Body of pancreas (tissue), 4 donors: ENCODE measurements around the gene MAU2. TPM values are rescaled to one million over a fixed set of nuclear protein-coding genes. Genes with fewer than 3 reads are reported as not detected.

Experiments used
- ATAC-seq: fragments of 150-250 bp; one replicate; pipeline ENCODE4 v1.9.1; 2016
- DNase-seq, 4 donors: peaks; one replicate each; pipeline ENCODE4 v3.0.0-alpha.2; 2019
- H3K27ac ChIP-seq, 4 donors: fragments of 200-600 bp; sonication (generic); 1 replicate in 3 of 4; 2 replicates in 1 of 4; pipeline versions ENCODE4 v1.5.1 to v1.6.1; 2016 to 2019; ENCODE audit warnings: mild to moderate bottlenecking in 1 of 4, mixed read lengths in 1 of 4, moderate library complexity in 1 of 4
- H3K27me3 ChIP-seq, 2 donors: fragments of 200-600 bp; sonication (generic); one replicate each; pipeline ENCODE4 v1.6.0; 2016; ENCODE audit warnings: mild to moderate bottlenecking in 1 of 2
- H3K36me3 ChIP-seq, 2 donors: fragments of 200-600 bp; sonication (generic); replicated peaks in 1 of 2; 2 replicates each; pipeline ENCODE4 v1.5.1; 2016; ENCODE audit warnings: low read depth in 2 of 2; ENCODE audit not compliant: insufficient read depth in 1 of 2
- H3K4me1 ChIP-seq: fragments of 200-600 bp; sonication (generic); one replicate; pipeline ENCODE4 v1.6.0; 2016
- H3K4me3 ChIP-seq, 2 donors: fragments of 200-600 bp; sonication (generic); 1 replicate in 1 of 2; 2 replicates in 1 of 2; pipeline ENCODE4 v1.5.1; 2016 to 2019
- H3K9me3 ChIP-seq, 3 donors: fragments of 200-600 bp; sonication (generic); 1 replicate in 2 of 3; 2 replicates in 1 of 3; pipeline ENCODE4 v1.5.1; 2016
- CTCF ChIP-seq, 7 experiments: fragments of 450-650 bp in 4 of 7; fragments of 200-600 bp in 3 of 7; sonication (generic) in 3 of 7; IDR thresholded peaks; one replicate each; pipeline ENCODE4 v1.5.1; 2016 to 2019; ENCODE audit warnings: antibody characterized with exemption in 7 of 7
- POLR2A ChIP-seq, 3 donors: fragments of 450-650 bp; IDR thresholded peaks; one replicate each; pipeline ENCODE4 v1.6.1; 2016; ENCODE audit warnings: antibody characterized with exemption in 3 of 3, mild to moderate bottlenecking in 2 of 3
- WGBS, 2 donors: methylation state at CpG; one replicate each; pipeline ENCODE4 v1.1.5; 2017; 5-methylcytosine and 5-hydroxymethylcytosine counted together
- intact Hi-C: fragments of 100-400 bp; cut with DNase I; formaldehyde crosslinking; loops from one replicate; pipeline ENCODE4 v1.15.1; 2023
- total RNA-seq, 2 donors: library from RNA; depleted of rRNA; stranded (reverse); fragments of >200 nt; gene quantifications; one replicate each; pipeline ENCODE4 v1.1.0, GENCODE V29; 2016

The MAU2 gene
- total RNA-seq, 2 donors from 2014 or later, result 38.9 to 57.4 TPM

GRCh38 chr19:19279853-19280252 is 40.8 kb upstream of the MAU2 start:
- DNase-seq (no peak), ATAC-seq (no peak)
- intact Hi-C loops, result no loop called here
- Histone ChIP-seq H3K9me3 (no peaks in the 10 kb centered on the region), H3K27me3 (no peaks in the 10 kb centered on the region), H3K4me3 (no peak overlapping the region), H3K27ac (no peak overlapping the region), H3K36me3 (peaks cover 13 to 34% of the 10 kb centered on the region in 2 donors), H3K4me1 (peaks cover 5% of the 10 kb centered on the region)
- TF ChIP-seq POLR2A (IDR thresholded peaks at IDR 0.05) (no peak), CTCF (IDR thresholded peaks at IDR 0.05) (no peak)
- WGBS, 2 donors, result 91 to 92% methylated on average over 10 to 11 of the region's 16 CpGs

- Histone ChIP-seq H3K9me3 (no peaks in the 10 kb centered on the region), H3K4me1 (no peaks in the 10 kb centered on the region), H3K4me3 (no peak overlapping the region), H3K27me3 (no peaks in the 10 kb centered on the region), H3K36me3 (peaks cover 13 to 34% of the 10 kb centered on the region in 2 donors), H3K27ac (no peak overlapping the region)
- DNase-seq (no peak), ATAC-seq (no peak)
- TF ChIP-seq POLR2A (IDR thresholded peaks at IDR 0.05), result no peak
- TF ChIP-seq CTCF (IDR thresholded peaks at IDR 0.05), result no peak
- intact Hi-C loops, result no loop called here
- WGBS, 2 donors, result 91 to 94% methylated on average over 6 to 16 of the region's 16 CpGs
Observed at GRCh38 chr19:19280561-19280960, 40.1 kb upstream of the MAU2 start.

GRCh38 chr19:19285686-19286085 is 34.9 kb upstream of the MAU2 start:
- ATAC-seq, result no peak
- no peak overlapping the region for H3K27ac ChIP-seq
- intact Hi-C loops, result no loop called here
- H3K36me3 ChIP-seq, result peaks cover 0 to 14% of the 10 kb centered on the region in 2 donors
- no peaks in the 10 kb centered on the region for H3K9me3 ChIP-seq
- no peak for TF ChIP-seq CTCF (IDR thresholded peaks at IDR 0.05)
- no peak for TF ChIP-seq POLR2A (IDR thresholded peaks at IDR 0.05)
- H3K27me3 ChIP-seq, result no peaks in the 10 kb centered on the region
- H3K4me3 ChIP-seq, result no peak overlapping the region
- DNase-seq, result no peak
- 94 to 100% methylated on average over 5 to 10 of the region's 10 CpGs for WGBS, 2 donors
- no peaks in the 10 kb centered on the region for H3K4me1 ChIP-seq

GRCh38 chr19:19292607-19293006 is 28.0 kb upstream of the MAU2 start:
- no peaks in the 10 kb centered on the region for H3K4me1 ChIP-seq
- no peak overlapping the region for H3K4me3 ChIP-seq
- no peak for DNase-seq
- ATAC-seq, result no peak
- TF ChIP-seq POLR2A (IDR thresholded peaks at IDR 0.05), result no peak
- TF ChIP-seq CTCF (IDR thresholded peaks at IDR 0.05), result no peak
- intact Hi-C loops, result no loop called here
- no peaks in the 10 kb centered on the region for H3K27me3 ChIP-seq
- peaks cover 7 to 9% of the 10 kb centered on the region in 2 donors for H3K36me3 ChIP-seq
- H3K27ac ChIP-seq, result no peak overlapping the region
- H3K9me3 ChIP-seq, result peaks cover 0 to 7% (median 0%) of the 10 kb centered on the region in 3 donors
- 93 to 98% methylated on average over 5 of the region's 5 CpGs for WGBS, 2 donors

GRCh38 chr19:19294914-19295313 is 25.7 kb upstream of the MAU2 start:
- H3K4me3 ChIP-seq, result no peak overlapping the region
- H3K4me1 ChIP-seq, result no peaks in the 10 kb centered on the region
- no peak for DNase-seq
- intact Hi-C loops, result no loop called here
- H3K27me3 ChIP-seq, result no peaks in the 10 kb centered on the region
- peaks cover 0 to 7% (median 0%) of the 10 kb centered on the region in 3 donors for H3K9me3 ChIP-seq
- no peak for ATAC-seq
- no peak for TF ChIP-seq POLR2A (IDR thresholded peaks at IDR 0.05)
- TF ChIP-seq CTCF (IDR thresholded peaks at IDR 0.05), result no peak
- peaks cover 7% of the 10 kb centered on the region in 2 donors for H3K36me3 ChIP-seq
- H3K27ac ChIP-seq, result no peak overlapping the region
- 82 to 88% methylated on average over 4 of the region's 4 CpGs for WGBS, 2 donors
